ENCODE measurements around the gene TRPM7.

- TF ChIP-seq CTCF (IDR thresholded peaks at IDR 0.05) (no peak), POLR2A (IDR thresholded peaks at IDR 0.05) (no peak)
Observed at GRCh38 chr15:50687302-50687902, 805 bp upstream of the TRPM7 start.
